Stimulated activated effector memory CD8-positive, alpha-beta T cell treated with anti-CD3 and anti-CD28 coated beads, Interleukin-12 subunit alpha, Interleukin-12 subunit beta, amount 100 ng/mL, for 72 hours (primary cell): Measurements from ENCODE around the gene EIF4E2.

Source experiments
- ATAC-seq: fragments of 150-1000 bp; cut with Tn5 transposase; 2 replicates; pipeline ENCODE4 v1.10.0; 2021
- DNase-seq, 2 donors: peaks; one replicate each; pipeline ENCODE4 v3.0.0; 2021 to 2022; ENCODE audit warnings: low spot score in 2 of 2
- H3K27ac Mint-ChIP-seq: one replicate; pipeline ENCODE4 v1.8.0; 2022; ENCODE audit warnings: mild to moderate bottlenecking, mixed read lengths
- H3K36me3 Mint-ChIP-seq: one replicate; pipeline ENCODE4 v1.8.0; 2022; ENCODE audit warnings: mild to moderate bottlenecking, mixed read lengths
- H3K4me1 Mint-ChIP-seq: one replicate; pipeline ENCODE4 v1.8.0; 2022; ENCODE audit warnings: mixed read lengths
- H3K4me3 Mint-ChIP-seq: one replicate; pipeline ENCODE4 v1.8.0; 2022; ENCODE audit warnings: mild to moderate bottlenecking, mixed read lengths
- H3K9me3 Mint-ChIP-seq: one replicate; pipeline ENCODE4 v1.8.0; 2022; ENCODE audit warnings: mixed read lengths

Gene EIF4E2

GRCh38 chr2:232541195-232541960 is 9.1 kb upstream of the EIF4E2 start:
- Mint-ChIP-seq H3K36me3 (peaks cover 11% of the 10 kb centered on the region), H3K4me3 (no peak overlapping the region), H3K9me3 (no peaks in the 10 kb centered on the region), H3K4me1 (peaks cover 34% of the 10 kb centered on the region), H3K27ac (peak overlapping the region; percentile 58)
- no peak for ATAC-seq
- no peak for DNase-seq

- Mint-ChIP-seq H3K27ac (peak overlapping the region; percentile 58), H3K9me3 (no peaks in the 10 kb centered on the region), H3K36me3 (peaks cover 18% of the 10 kb centered on the region), H3K4me3 (no peak overlapping the region), H3K4me1 (peaks cover 39% of the 10 kb centered on the region)
- DNase-seq = no peak
- ATAC-seq = no peak
These were observed 8.4 kb upstream of the EIF4E2 start for GRCh38 chr2:232541961-232542714.

DNA sequence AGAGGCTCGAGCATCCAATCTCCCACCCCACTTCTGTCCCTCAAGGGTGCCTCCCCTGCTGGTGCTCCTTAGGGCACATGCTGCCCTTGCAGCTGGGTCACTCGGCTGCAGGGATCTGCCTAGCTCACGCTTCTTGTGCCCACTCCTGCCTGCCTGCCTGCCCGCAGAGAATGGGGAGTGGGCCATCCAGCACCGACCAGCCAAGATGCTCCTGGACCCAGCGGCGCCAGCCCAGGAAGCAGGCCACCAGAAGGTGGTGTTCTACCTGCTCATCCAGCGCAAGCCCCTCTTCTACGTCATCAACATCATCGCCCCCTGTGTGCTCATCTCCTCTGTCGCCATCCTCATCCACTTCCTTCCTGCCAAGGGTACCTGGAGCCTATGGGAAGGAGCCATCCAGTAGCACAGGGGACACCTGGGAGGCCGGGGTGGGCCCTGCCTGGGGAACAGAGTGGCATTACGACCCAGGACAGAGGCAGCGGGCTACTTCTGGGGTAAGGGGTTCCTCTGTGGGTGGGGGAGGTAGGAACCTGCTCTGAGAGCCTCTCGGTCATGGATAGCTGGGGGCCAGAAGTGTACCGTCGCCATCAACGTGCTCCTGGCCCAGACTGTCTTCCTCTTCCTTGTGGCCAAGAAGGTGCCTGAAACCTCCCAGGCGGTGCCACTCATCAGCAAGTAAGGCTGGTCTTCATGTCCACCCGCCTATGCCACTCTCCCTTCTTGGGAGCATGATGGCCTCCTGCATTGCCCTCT is 7.6 kb upstream of the EIF4E2 start:
- ATAC-seq = no peak
- DNase-seq = no peak
- Mint-ChIP-seq H3K4me1 (peaks cover 39% of the 10 kb centered on the region), H3K27ac (no peak overlapping the region), H3K9me3 (no peaks in the 10 kb centered on the region), H3K4me3 (no peak overlapping the region), H3K36me3 (peaks cover 21% of the 10 kb centered on the region)

DNA sequence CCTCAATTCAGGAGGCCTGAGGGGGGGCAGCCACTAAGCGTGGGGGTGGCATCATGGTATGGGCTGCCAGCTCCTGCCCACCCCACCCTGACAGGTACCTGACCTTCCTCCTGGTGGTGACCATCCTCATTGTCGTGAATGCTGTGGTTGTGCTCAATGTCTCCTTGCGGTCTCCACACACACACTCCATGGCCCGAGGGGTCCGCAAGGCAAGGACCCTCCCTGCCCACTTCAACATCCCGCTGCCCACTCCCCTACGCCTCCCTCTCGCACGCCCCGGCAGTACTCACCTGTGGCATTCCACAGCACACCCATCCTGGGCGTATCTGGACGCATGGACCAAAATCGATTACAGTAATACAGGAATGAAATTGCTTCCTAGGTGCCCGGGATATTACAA is 7.0 kb upstream of the EIF4E2 start:
- Mint-ChIP-seq H3K36me3 (peaks cover 21% of the 10 kb centered on the region), H3K9me3 (no peaks in the 10 kb centered on the region), H3K4me3 (no peak overlapping the region), H3K27ac (no peak overlapping the region), H3K4me1 (peaks cover 39% of the 10 kb centered on the region)
- no peak for DNase-seq
- no peak for ATAC-seq

DNA sequence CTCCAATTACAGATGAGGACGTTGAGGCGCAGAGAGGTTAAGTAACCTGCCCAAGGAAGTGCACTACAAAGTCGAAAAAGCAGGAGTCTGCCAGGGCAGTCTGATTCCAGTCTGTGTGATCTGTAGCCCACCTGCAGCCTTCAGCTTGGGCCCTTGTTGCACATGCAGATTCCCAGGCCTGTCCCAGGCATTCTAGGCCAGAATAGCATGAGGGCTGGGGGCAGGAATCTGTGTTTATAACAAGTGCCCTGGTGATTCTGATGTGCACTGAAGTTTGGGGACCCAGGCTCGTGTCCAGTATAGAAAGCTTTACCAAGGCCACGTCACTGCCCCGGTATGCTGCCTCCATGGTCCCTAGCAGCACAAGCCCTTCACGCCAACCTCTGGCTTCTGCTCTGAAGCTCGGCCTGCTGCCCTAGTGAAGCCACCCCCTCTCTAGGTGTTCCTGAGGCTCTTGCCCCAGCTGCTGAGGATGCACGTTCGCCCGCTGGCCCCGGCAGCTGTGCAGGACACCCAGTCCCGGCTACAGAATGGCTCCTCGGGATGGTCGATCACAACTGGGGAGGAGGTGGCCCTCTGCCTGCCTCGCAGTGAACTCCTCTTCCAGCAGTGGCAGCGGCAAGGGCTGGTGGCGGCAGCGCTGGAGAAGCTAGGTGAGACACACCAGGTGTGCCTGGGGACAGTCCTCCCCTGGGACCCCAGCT is 6.4 kb upstream of the EIF4E2 start:
- H3K4me1 Mint-ChIP-seq = peaks cover 44% of the 10 kb centered on the region
- H3K27ac Mint-ChIP-seq = no peak overlapping the region
- no peak for ATAC-seq
- H3K36me3 Mint-ChIP-seq = peaks cover 21% of the 10 kb centered on the region
- H3K9me3 Mint-ChIP-seq = no peaks in the 10 kb centered on the region
- DNase-seq = no peak
- H3K4me3 Mint-ChIP-seq = no peak overlapping the region

GRCh38 chr2:232544674-232545073 is 5.8 kb upstream of the EIF4E2 start:
- Mint-ChIP-seq H3K36me3 (peaks cover 23% of the 10 kb centered on the region), H3K4me3 (no peak overlapping the region), H3K9me3 (no peaks in the 10 kb centered on the region), H3K27ac (no peak overlapping the region), H3K4me1 (peaks cover 50% of the 10 kb centered on the region)
- ATAC-seq = no peak
- no peak for DNase-seq

- H3K4me1 Mint-ChIP-seq = peaks cover 52% of the 10 kb centered on the region
- no peak for DNase-seq
- peaks cover 31% of the 10 kb centered on the region for H3K36me3 Mint-ChIP-seq
- peak overlapping the region; percentile 58 for H3K27ac Mint-ChIP-seq
- no peak for ATAC-seq
- no peak overlapping the region for H3K4me3 Mint-ChIP-seq
- H3K9me3 Mint-ChIP-seq = no peaks in the 10 kb centered on the region
These were observed 4.7 kb upstream of the EIF4E2 start for GRCh38 chr2:232545511-232546375.

DNA sequence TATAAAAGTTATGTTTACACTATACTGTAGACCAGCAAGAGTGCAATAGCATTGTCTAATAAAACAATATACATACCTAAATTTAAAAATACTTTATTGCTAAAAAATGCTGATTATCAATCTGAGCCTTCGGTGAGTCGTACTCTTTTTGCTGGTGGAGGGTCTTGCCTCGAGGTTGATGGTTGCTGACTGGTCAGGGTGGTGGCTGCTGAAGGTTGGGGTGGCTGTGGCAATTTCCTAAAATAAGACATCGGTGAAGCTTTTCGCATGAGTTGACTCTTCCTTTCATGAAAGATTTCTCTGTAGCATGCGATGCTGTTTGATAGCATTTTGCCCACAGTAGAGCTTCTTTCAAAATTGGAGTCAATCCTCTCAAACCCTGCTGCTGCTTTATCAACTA is 2.5 kb upstream of the EIF4E2 start:
- peaks cover 49% of the 10 kb centered on the region for H3K36me3 Mint-ChIP-seq
- H3K4me3 Mint-ChIP-seq = no peak overlapping the region
- peaks cover 60% of the 10 kb centered on the region for H3K4me1 Mint-ChIP-seq
- ATAC-seq (no peak), DNase-seq (no peak)
- H3K9me3 Mint-ChIP-seq = no peaks in the 10 kb centered on the region
- no peak overlapping the region for H3K27ac Mint-ChIP-seq

- peaks cover 63% of the 10 kb centered on the region for H3K4me1 Mint-ChIP-seq
- H3K27ac Mint-ChIP-seq = peak overlapping the region; percentile 98
- no peaks in the 10 kb centered on the region for H3K9me3 Mint-ChIP-seq
- no peak for DNase-seq
- peaks cover 52% of the 10 kb centered on the region for H3K36me3 Mint-ChIP-seq
- peak overlapping the region; percentile 89 for H3K4me3 Mint-ChIP-seq
- no peak for ATAC-seq
These were observed 685 bp upstream of the EIF4E2 start for GRCh38 chr2:232549655-232550353.

GRCh38 chr2:232551250-232551638 is 755 bp downstream of the EIF4E2 start:
- no peak for ATAC-seq

DNA sequence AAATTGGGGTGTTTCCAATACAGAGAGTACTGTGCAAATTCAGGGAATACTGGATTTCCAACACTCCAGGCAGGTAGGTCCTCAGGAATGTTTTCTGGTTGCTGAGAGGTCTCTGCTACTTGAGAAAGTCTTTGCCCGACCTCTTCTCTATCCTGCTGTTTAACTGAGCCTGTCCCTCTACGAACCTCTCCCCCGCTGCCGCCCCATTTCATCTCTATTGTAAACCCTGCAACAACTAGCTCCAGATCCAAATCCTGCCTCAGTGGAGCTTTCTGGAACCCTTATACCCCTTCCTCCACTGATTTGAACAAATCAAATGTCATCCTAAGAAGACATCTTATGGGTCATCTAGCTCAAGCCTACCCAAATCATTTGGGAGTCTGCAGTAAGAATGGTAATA is 1.3 kb downstream of the EIF4E2 start:
- Mint-ChIP-seq H3K36me3 (peaks cover 57% of the 10 kb centered on the region), H3K27ac (peak overlapping the region; percentile 98), H3K4me3 (peak overlapping the region; percentile 89), H3K9me3 (no peaks in the 10 kb centered on the region), H3K4me1 (peaks cover 71% of the 10 kb centered on the region)
- ATAC-seq (no peak), DNase-seq (no peak)

More at GRCh38 chr2:232551250-232551638, 755 bp downstream of the EIF4E2 start:
- DNase-seq = no peak
- H3K27ac Mint-ChIP-seq = peak overlapping the region; percentile 98
- H3K4me3 Mint-ChIP-seq = peak overlapping the region; percentile 89
- H3K36me3 Mint-ChIP-seq = peaks cover 57% of the 10 kb centered on the region
- peaks cover 73% of the 10 kb centered on the region for H3K4me1 Mint-ChIP-seq
- H3K9me3 Mint-ChIP-seq = no peaks in the 10 kb centered on the region

DNA sequence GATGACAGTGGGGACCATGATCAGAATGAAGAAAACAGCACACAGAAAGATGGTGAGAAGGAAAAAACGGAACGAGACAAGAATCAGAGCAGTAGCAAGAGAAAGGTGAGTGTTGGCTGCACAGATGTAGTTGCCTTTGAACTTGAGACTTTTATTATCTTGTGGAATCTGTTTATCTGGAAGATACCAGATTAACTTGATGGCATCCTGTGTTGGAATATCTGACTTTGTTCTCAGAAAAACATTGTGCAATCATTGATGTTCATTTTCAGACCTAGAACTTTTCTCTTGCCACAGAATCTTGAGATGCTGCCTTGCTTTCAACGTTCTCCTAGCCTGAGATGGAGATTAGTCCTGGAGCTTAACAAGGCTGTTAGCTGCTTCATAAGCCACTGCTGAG is 5.9 kb downstream of the EIF4E2 start:
- Mint-ChIP-seq H3K36me3 (peaks cover 81% of the 10 kb centered on the region), H3K4me3 (no peak overlapping the region), H3K4me1 (peaks cover 45% of the 10 kb centered on the region), H3K27ac (peak overlapping the region; percentile 35), H3K9me3 (no peaks in the 10 kb centered on the region)
- no peak for DNase-seq
- no peak for ATAC-seq

DNA sequence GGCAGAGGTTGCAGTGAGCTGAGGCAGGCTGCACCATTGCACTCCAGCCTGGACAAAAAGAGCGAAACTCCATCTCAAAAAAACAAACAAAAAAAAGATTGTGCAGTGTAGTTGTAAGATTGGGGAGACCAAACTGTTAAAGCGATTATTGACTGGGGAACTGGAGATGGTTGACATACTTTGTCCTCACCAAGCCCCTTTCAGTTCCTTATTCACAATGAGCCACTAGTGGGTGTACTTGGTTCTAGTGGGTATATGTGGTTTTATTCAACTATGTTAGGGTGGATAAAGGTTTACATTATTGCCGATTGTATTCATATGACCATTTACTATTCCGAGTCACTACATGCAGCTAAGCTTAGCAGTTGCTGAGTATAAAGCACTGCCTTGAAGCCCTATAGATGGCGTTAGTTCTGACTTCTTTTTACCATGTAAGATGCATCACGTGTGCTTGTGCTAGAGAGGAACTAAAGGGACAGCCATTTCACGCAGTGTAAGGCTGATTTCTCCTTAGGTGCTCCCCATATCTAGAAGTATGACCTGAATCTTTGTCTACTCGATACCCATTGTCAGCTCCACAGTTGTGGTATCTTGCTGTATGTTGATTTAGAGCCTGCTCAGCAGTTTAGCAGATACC is 12.1 kb downstream of the EIF4E2 start:
- ATAC-seq = no peak
- Mint-ChIP-seq H3K27ac (no peak overlapping the region), H3K4me1 (no peaks in the 10 kb centered on the region), H3K4me3 (no peak overlapping the region), H3K36me3 (peaks cover 99% of the 10 kb centered on the region), H3K9me3 (no peaks in the 10 kb centered on the region)
- no peak for DNase-seq
